Measurements from ENCODE around the gene ACP5.

ACP5 gene

DNA sequence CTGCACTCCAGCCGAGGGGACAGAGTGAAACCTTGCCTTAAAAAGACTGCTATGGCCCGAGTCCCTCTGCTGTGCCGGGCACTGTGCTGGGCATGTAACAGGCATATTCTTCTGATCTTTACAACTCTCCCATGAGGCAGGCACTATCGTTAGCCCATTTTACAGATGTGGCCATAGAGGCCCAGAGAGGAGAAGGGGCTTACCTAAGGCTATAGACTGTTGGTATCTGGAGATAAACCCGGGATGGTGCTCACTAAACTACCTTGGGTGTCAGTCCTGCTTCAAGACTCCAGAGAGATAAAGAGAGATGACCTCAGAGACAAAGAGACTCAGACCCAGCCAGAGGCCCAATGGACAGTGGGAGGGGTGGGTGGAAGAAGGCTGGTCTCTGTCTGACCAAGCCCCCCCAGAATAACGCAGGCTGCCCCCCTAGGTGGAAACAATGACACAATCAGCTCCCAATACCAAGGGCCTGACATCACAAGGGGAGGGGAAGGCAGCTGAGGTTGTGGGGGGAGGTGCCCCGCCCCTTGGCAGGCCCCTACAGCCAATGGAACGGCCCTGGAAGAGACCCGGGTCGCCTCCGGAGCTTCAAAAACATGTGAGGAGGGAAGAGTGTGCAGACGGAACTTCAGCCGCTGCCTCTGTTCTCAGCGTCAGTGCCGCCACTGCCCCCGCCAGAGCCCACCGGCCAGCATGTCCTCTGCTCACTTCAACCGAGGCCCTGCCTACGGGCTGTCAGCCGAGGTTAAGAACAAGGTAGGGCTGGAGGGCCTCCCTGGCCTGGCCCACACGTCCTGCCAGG, 39.0 kb downstream of the ACP5 start, which contains the start of gene CNN1:
Gene CNN1, plus strand, starts transcription at position 620 of the 805 bp plus-strand sequence. Its CDS starts 77 bp downstream, at position 697.
- Histone ChIP-seq H3K4me1 (ENCODE audit: control insufficient read depth, insufficient read depth, low read length) (no peaks in the 10 kb centered on the region), H3K4me3 (ENCODE audit: low read depth, low read length) (no peak within 1 kb of the TSS), H3K9me3 (ENCODE audit: control insufficient read depth, insufficient read depth, low read depth, low read length) (no peaks in the 10 kb centered on the region), H3K27ac (ENCODE audit: extremely low read depth, low read depth, low read length) (no peak within 1 kb of the TSS), H3K36me3 (ENCODE audit: control insufficient read depth in 2 of 2, insufficient read depth in 1 of 2, low read length in 2 of 2) (no peaks in the 10 kb centered on the region)
- ChIA-PET CTCF (interaction anchor here (0.6 to 0.7 kb wide), 2 partner anchors 47 to 1021 kb away, joined by 3 to 4 read pairs; no protein-coding TSS in a partner anchor), POLR2A (interaction anchor here (0.5 to 1.0 kb wide), 2 partner anchors 9 to 12 kb away, joined by 3 to 4 read pairs; partner anchors contain the start of gene ECSIT)
- no peak for TF ChIP-seq ZNF501 (tag by site-specific recombination; IDR thresholded peaks at IDR 0.05)
- TF ChIP-seq ZNF747 (tag by site-specific recombination; IDR thresholded peaks at IDR 0.05) = no peak
- no peak for TF ChIP-seq ZNF138 (tag by site-specific recombination; IDR thresholded peaks at IDR 0.05; ENCODE audit: borderline replicate concordance)
- TF ChIP-seq, protein P1, sequence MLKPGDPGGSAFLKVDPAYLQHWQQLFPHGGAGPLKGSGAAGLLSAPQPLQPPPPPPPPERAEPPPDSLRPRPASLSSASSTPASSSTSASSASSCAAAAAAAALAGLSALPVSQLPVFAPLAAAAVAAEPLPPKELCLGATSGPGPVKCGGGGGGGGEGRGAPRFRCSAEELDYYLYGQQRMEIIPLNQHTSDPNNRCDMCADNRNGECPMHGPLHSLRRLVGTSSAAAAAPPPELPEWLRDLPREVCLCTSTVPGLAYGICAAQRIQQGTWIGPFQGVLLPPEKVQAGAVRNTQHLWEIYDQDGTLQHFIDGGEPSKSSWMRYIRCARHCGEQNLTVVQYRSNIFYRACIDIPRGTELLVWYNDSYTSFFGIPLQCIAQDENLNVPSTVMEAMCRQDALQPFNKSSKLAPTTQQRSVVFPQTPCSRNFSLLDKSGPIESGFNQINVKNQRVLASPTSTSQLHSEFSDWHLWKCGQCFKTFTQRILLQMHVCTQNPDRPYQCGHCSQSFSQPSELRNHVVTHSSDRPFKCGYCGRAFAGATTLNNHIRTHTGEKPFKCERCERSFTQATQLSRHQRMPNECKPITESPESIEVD (tag by site-specific recombination; IDR thresholded peaks at IDR 0.05) = no peak
- TF ChIP-seq ZNF354C (tag by site-specific recombination; IDR thresholded peaks at IDR 0.05; ENCODE audit: borderline replicate concordance, low read depth) = no peak
- no peak for TF ChIP-seq ZNF777 (tag by site-specific recombination; IDR thresholded peaks at IDR 0.05; ENCODE audit: borderline replicate concordance)
- peak; percentile 68; the same call in 1 of the 2 replicates for TF ChIP-seq ZNF629 (tag by site-specific recombination; IDR thresholded peaks at IDR 0.05)
- TF ChIP-seq, protein P2, sequence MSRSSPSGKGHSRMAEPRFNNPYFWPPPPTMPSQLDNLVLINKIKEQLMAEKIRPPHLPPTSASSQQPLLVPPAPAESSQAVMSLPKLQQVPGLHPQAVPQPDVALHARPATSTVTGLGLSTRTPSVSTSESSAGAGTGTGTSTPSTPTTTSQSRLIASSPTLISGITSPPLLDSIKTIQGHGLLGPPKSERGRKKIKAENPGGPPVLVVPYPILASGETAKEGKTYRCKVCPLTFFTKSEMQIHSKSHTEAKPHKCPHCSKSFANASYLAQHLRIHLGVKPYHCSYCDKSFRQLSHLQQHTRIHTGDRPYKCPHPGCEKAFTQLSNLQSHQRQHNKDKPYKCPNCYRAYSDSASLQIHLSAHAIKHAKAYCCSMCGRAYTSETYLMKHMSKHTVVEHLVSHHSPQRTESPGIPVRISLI (tag by site-specific recombination; IDR thresholded peaks at IDR 0.05) = no peak
- TF ChIP-seq PRDM1 (tag by site-specific recombination; IDR thresholded peaks at IDR 0.05) = no peak
- TF ChIP-seq, protein P3, sequence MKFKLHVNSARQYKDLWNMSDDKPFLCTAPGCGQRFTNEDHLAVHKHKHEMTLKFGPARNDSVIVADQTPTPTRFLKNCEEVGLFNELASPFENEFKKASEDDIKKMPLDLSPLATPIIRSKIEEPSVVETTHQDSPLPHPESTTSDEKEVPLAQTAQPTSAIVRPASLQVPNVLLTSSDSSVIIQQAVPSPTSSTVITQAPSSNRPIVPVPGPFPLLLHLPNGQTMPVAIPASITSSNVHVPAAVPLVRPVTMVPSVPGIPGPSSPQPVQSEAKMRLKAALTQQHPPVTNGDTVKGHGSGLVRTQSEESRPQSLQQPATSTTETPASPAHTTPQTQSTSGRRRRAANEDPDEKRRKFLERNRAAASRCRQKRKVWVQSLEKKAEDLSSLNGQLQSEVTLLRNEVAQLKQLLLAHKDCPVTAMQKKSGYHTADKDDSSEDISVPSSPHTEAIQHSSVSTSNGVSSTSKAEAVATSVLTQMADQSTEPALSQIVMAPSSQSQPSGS (tag by site-specific recombination; IDR thresholded peaks at IDR 0.05; ENCODE audit: low read depth) = 0 out of 2 replicates have a peak, but pooled peaks have one; percentile 15
- TF ChIP-seq ZNF596 (tag by site-specific recombination; IDR thresholded peaks at IDR 0.05) = no peak
- TF ChIP-seq ZNF555 (tag by site-specific recombination; conservative IDR thresholded peaks at IDR 0.05) = no peak
- TF ChIP-seq ZNF169 (tag by site-specific recombination; IDR thresholded peaks at IDR 0.05) = no peak
- TF ChIP-seq, protein P4, sequence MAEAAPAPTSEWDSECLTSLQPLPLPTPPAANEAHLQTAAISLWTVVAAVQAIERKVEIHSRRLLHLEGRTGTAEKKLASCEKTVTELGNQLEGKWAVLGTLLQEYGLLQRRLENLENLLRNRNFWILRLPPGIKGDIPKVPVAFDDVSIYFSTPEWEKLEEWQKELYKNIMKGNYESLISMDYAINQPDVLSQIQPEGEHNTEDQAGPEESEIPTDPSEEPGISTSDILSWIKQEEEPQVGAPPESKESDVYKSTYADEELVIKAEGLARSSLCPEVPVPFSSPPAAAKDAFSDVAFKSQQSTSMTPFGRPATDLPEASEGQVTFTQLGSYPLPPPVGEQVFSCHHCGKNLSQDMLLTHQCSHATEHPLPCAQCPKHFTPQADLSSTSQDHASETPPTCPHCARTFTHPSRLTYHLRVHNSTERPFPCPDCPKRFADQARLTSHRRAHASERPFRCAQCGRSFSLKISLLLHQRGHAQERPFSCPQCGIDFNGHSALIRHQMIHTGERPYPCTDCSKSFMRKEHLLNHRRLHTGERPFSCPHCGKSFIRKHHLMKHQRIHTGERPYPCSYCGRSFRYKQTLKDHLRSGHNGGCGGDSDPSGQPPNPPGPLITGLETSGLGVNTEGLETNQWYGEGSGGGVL (tag by site-specific recombination; IDR thresholded peaks at IDR 0.05) = peak; percentile 96
- peak; percentile 73 for TF ChIP-seq GLIS1 (tag by site-specific recombination; IDR thresholded peaks at IDR 0.05)
- TF ChIP-seq KLF10 (tag by site-specific recombination; IDR thresholded peaks at IDR 0.05) = peak; percentile 48; the same call in 1 of the 2 replicates
- TF ChIP-seq, protein P5, sequence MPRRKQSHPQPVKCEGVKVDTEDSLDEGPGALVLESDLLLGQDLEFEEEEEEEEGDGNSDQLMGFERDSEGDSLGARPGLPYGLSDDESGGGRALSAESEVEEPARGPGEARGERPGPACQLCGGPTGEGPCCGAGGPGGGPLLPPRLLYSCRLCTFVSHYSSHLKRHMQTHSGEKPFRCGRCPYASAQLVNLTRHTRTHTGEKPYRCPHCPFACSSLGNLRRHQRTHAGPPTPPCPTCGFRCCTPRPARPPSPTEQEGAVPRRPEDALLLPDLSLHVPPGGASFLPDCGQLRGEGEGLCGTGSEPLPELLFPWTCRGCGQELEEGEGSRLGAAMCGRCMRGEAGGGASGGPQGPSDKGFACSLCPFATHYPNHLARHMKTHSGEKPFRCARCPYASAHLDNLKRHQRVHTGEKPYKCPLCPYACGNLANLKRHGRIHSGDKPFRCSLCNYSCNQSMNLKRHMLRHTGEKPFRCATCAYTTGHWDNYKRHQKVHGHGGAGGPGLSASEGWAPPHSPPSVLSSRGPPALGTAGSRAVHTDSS (tag by site-specific recombination; IDR thresholded peaks at IDR 0.05) = no peak
- no peak for TF ChIP-seq ZNF585B (tag by site-specific recombination; IDR thresholded peaks at IDR 0.05)
- peak; percentile 60 for TF ChIP-seq SP2 (tag by site-specific recombination; IDR thresholded peaks at IDR 0.05)
- TF ChIP-seq, protein P6, sequence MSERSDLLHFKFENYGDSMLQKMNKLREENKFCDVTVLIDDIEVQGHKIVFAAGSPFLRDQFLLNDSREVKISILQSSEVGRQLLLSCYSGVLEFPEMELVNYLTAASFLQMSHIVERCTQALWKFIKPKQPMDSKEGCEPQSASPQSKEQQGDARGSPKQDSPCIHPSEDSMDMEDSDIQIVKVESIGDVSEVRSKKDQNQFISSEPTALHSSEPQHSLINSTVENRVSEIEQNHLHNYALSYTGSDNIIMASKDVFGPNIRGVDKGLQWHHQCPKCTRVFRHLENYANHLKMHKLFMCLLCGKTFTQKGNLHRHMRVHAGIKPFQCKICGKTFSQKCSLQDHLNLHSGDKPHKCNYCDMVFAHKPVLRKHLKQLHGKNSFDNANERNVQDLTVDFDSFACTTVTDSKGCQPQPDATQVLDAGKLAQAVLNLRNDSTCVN (tag by site-specific recombination; optimal IDR thresholded peaks at IDR 0.05) = no peak
- peak; percentile 74 for TF ChIP-seq ZBTB21 (tag by site-specific recombination; IDR thresholded peaks at IDR 0.05)
- no peak for TF ChIP-seq ZNF707 (tag by site-specific recombination; IDR thresholded peaks at IDR 0.05)
- TF ChIP-seq, protein P7, sequence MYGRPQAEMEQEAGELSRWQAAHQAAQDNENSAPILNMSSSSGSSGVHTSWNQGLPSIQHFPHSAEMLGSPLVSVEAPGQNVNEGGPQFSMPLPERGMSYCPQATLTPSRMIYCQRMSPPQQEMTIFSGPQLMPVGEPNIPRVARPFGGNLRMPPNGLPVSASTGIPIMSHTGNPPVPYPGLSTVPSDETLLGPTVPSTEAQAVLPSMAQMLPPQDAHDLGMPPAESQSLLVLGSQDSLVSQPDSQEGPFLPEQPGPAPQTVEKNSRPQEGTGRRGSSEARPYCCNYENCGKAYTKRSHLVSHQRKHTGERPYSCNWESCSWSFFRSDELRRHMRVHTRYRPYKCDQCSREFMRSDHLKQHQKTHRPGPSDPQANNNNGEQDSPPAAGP (tag by site-specific recombination; IDR thresholded peaks at IDR 0.05) = peak; percentile 74; the same call in 1 of the 2 replicates
- no peak for TF ChIP-seq ZBTB8A (tag by site-specific recombination; IDR thresholded peaks at IDR 0.05)
- TF ChIP-seq, protein P8, sequence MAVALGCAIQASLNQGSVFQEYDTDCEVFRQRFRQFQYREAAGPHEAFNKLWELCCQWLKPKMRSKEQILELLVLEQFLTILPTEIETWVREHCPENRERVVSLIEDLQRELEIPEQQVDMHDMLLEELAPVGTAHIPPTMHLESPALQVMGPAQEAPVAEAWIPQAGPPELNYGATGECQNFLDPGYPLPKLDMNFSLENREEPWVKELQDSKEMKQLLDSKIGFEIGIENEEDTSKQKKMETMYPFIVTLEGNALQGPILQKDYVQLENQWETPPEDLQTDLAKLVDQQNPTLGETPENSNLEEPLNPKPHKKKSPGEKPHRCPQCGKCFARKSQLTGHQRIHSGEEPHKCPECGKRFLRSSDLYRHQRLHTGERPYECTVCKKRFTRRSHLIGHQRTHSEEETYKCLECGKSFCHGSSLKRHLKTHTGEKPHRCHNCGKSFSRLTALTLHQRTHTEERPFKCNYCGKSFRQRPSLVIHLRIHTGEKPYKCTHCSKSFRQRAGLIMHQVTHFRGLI (tag by site-specific recombination; IDR thresholded peaks at IDR 0.05) = no peak
